ENCODE measurements around the gene PREP.

PREP gene

DNA sequence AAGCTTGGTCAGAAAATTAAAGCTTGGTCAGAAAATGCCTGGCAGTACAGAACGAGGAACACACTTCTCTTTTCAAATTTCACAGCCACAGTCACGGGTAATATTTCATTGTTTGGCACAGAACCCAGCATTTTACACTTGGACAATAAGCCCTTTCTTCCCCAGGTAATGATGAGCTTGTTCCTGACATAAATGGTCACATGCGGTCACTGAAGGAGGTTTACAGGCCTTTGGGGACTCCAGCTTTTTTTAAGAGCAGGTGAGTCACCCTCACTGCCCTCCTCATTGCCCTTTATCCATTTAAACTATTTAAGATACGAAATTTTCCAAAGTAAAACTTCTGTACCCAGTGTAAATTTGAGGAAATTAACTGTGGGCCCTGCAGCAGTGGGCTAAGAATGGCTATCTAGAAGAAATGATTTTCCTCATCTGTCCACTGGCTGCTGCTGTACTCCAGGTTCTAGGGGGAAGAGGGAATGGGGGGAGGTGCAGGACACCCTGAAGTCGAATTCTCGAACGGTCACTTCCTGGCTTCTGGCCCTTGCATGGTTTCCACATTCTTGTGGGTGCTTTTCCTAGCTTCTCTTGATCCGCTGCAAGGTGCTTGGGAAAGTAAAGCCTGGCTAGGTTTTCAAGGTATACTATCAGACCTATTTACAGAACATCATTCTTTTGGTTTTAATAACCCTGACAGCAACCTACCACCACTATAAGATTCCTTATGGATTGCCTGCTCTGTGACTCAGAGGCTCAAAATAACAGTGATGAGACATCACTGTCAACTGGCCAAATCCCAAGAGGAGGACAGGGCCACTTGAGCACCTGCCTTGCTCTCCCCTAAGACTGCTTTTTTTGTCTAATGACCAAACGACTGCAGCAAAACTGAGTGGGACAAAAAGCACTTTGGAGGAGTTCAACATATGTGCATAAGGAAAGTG lies 75.8 kb downstream of the PREP start:
- H3K4me3 ChIP-seq (replicated peaks; ENCODE audit: low read depth, low read length), result no peak overlapping the region
- peaks cover 10% of the 10 kb centered on the region for H3K36me3 ChIP-seq (ENCODE audit: control insufficient read depth, insufficient read depth, low read length)
- DNase-seq (ENCODE audit: extremely low read depth, insufficient read length), result no peak

DNA sequence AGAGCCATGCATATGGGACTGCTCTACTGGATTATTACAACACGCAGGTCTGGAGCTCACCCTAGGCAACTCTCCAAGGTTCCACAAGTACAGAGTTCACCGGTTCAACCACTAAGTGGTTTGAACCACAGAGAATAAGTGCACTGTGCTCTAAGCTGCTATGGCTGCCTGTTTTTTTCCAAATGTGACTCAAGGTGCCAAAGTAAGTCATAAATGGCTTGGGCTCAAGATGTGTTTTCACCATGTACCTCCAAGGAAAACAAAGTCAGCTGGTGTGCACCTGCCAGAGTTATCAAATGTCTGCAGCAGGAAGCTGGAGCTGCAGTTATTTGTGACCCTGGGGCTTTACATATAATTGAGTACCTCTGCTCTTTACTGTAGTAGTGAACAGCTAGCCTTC lies 76.7 kb downstream of the PREP start:
- Histone ChIP-seq H3K36me3 (ENCODE audit: control insufficient read depth, insufficient read depth, low read length) (peaks cover 4% of the 10 kb centered on the region), H3K4me3 (replicated peaks; ENCODE audit: low read depth, low read length) (no peak overlapping the region)
- DNase-seq (ENCODE audit: extremely low read depth, insufficient read length), result no peak

More for the DNA sequence above, 75.8 kb downstream of the PREP start:
- no peaks in the 10 kb centered on the region for H3K27me3 ChIP-seq (replicated peaks; ENCODE audit: control insufficient read depth, insufficient read depth, low read length)
- TF ChIP-seq, protein P1, sequence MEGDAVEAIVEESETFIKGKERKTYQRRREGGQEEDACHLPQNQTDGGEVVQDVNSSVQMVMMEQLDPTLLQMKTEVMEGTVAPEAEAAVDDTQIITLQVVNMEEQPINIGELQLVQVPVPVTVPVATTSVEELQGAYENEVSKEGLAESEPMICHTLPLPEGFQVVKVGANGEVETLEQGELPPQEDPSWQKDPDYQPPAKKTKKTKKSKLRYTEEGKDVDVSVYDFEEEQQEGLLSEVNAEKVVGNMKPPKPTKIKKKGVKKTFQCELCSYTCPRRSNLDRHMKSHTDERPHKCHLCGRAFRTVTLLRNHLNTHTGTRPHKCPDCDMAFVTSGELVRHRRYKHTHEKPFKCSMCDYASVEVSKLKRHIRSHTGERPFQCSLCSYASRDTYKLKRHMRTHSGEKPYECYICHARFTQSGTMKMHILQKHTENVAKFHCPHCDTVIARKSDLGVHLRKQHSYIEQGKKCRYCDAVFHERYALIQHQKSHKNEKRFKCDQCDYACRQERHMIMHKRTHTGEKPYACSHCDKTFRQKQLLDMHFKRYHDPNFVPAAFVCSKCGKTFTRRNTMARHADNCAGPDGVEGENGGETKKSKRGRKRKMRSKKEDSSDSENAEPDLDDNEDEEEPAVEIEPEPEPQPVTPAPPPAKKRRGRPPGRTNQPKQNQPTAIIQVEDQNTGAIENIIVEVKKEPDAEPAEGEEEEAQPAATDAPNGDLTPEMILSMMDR (IDR thresholded peaks at IDR 0.05; ENCODE audit: insufficient read depth, low read length, poor library complexity, severe bottlenecking), result no peak

DNA sequence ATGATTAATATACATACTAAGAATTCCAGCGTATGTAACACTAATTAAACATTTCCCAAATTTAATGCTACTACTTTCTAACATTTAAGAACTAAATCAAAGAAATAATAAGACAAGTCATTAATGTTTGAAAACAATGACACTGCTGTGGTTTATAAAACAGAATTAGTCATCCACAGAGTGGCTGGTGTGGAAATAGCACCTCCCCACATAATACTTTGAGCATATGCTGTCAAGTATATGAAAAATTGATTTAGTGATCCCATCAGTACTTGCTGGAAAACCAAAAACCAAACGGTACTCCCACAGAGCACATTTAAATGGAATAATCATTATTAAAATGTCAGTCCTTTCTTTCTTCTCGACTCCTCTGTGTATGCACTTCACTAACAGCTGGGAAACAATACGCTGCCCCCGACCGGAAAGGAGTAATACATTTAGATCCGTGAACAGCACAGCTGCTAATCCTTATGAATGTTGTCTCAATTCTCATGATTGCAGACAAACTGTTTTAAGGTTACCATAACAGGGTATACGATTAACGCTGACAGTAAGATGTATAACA lies 78.4 kb downstream of the PREP start:
- no peak for DNase-seq (ENCODE audit: extremely low read depth, insufficient read length)

More for the DNA sequence above, 76.7 kb downstream of the PREP start:
- TF ChIP-seq, protein P1 (IDR thresholded peaks at IDR 0.05; ENCODE audit: insufficient read depth, low read length, poor library complexity, severe bottlenecking), result no peak
- H3K27me3 ChIP-seq (replicated peaks; ENCODE audit: control insufficient read depth, insufficient read depth, low read length), result no peaks in the 10 kb centered on the region

DNA sequence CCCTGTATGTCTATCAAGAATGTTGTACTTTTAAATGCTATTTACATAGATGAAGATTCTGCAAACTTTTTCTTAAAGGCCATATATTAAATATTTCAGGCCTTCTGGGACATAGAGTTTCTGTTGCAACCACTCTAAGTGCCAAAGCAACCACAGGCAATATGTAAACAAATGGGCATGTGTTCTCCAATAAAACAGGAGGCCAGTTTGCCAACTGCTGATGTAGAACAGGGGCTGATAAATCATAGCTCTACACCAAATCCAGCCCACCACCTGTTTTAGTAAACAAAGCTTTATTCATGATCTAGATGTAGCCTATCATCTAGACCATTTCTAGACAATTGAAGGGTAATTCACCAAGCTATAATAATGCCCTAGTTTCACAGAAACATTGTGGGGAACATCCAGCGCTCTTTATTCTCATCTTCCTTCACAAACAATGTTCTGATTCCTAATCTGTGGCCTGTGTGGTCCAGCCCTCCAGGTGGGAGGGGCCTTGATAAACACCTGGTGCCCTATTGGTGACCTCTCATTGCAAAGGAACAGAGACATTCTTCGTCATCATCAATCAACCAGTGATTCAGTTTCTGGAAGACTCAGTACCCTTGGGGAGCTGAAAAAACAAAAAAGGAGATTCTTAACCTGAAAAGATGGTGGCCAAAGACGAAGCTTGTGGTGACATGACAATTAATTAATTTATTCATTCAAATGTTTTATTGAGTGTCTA lies 80.2 kb downstream of the PREP start:
- Histone ChIP-seq H3K27me3 (replicated peaks; ENCODE audit: control insufficient read depth, insufficient read depth, low read length) (no peaks in the 10 kb centered on the region), H3K4me3 (replicated peaks; ENCODE audit: low read depth, low read length) (no peak overlapping the region), H3K36me3 (ENCODE audit: control insufficient read depth, insufficient read depth, low read length) (peaks cover 4% of the 10 kb centered on the region)
- no peak for DNase-seq (ENCODE audit: extremely low read depth, insufficient read length)
- TF ChIP-seq, protein P1 (IDR thresholded peaks at IDR 0.05; ENCODE audit: insufficient read depth, low read length, poor library complexity, severe bottlenecking), result no peak

More for the DNA sequence above, 78.4 kb downstream of the PREP start:
- Histone ChIP-seq H3K36me3 (ENCODE audit: control insufficient read depth, insufficient read depth, low read length) (peaks cover 4% of the 10 kb centered on the region), H3K27me3 (replicated peaks; ENCODE audit: control insufficient read depth, insufficient read depth, low read length) (no peaks in the 10 kb centered on the region), H3K4me3 (replicated peaks; ENCODE audit: low read depth, low read length) (no peak overlapping the region)
- TF ChIP-seq, protein P1 (IDR thresholded peaks at IDR 0.05; ENCODE audit: insufficient read depth, low read length, poor library complexity, severe bottlenecking), result no peak

DNA sequence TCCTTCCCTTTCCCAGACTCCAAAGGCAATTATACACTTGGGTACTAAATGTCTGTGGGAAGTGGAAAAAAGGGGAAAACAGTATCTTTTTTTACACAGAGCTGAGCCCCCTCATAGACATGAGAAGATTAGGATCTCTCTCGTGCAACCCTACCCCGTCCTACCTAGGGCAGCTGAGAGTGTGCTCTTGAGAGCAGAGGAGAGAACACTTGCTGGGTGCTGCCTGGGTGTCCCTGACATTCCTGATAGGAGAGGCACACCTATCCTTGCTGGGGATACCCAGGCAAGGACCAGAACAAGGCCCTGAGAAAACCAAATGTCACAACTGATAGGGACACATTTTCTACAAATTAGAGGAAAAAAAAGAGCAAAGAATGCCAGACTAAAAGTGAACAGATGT lies 81.2 kb downstream of the PREP start:
- Histone ChIP-seq H3K27me3 (replicated peaks; ENCODE audit: control insufficient read depth, insufficient read depth, low read length) (no peaks in the 10 kb centered on the region), H3K36me3 (ENCODE audit: control insufficient read depth, insufficient read depth, low read length) (peaks cover 3% of the 10 kb centered on the region; the same call in 1 of the 2 replicates), H3K4me3 (replicated peaks; ENCODE audit: low read depth, low read length) (no peak overlapping the region)
- TF ChIP-seq, protein P1 (IDR thresholded peaks at IDR 0.05; ENCODE audit: insufficient read depth, low read length, poor library complexity, severe bottlenecking), result no peak
- no peak for DNase-seq (ENCODE audit: extremely low read depth, insufficient read length)
